Esophagus muscularis mucosa (tissue), 4 donors: ENCODE data around the gene TENM3. TPM values are rescaled to one million over a fixed set of nuclear protein-coding genes. Genes with fewer than 3 reads are reported as not detected.

Experiments
- DNase-seq: peaks from one replicate; pipeline ENCODE4 v3.0.0-alpha.2; 2017; ENCODE audit errors: extremely low spot score
- H3K27ac ChIP-seq, 4 donors: fragments of 200-600 bp; sonication (generic); replicated peaks in 1 of 4; 1 replicate in 3 of 4; 2 replicates in 1 of 4; pipeline ENCODE4 v1.5.1; 2016 to 2019; ENCODE audit warnings: mild to moderate bottlenecking in 1 of 4
- H3K27me3 ChIP-seq, 4 donors: fragments of 200-600 bp; sonication (generic); one replicate each; pipeline versions ENCODE4 v1.5.1 to v1.6.0; 2016 to 2019
- H3K36me3 ChIP-seq, 4 donors: fragments of 200-600 bp; sonication (generic); one replicate each; pipeline ENCODE4 v1.5.1; 2016 to 2019
- H3K4me1 ChIP-seq, 4 donors: fragments of 200-600 bp; sonication (generic); one replicate each; pipeline ENCODE4 v1.5.1; 2016 to 2019
- H3K4me3 ChIP-seq, 4 donors: fragments of 200-600 bp; sonication (generic); 1 replicate in 2 of 4; 2 replicates in 2 of 4; pipeline ENCODE4 v1.5.1; 2016 to 2019; ENCODE audit warnings: mild to moderate bottlenecking in 4 of 4, moderate library complexity in 1 of 4
- H3K9me3 ChIP-seq, 4 donors: fragments of 200-600 bp; sonication (generic); 1 replicate in 3 of 4; 2 replicates in 1 of 4; pipeline ENCODE4 v1.5.1; 2016 to 2019
- CTCF ChIP-seq, 3 experiments: fragments of 200-600 bp in 2 of 3; fragments of 450-650 bp in 1 of 3; sonication (generic) in 2 of 3; IDR thresholded peaks; one replicate each; pipeline ENCODE4 v1.5.1; 2017 to 2019; ENCODE audit warnings: antibody characterized with exemption in 3 of 3, mild to moderate bottlenecking in 2 of 3, moderate library complexity in 1 of 3
- EP300 ChIP-seq: sonication (generic); formaldehyde crosslinking; IDR thresholded peaks from one replicate; pipeline ENCODE4 v1.6.1; 2017; ENCODE audit warnings: antibody characterized with exemption
- POLR2A ChIP-seq: fragments of 450-650 bp; IDR thresholded peaks from one replicate; pipeline ENCODE4 v1.6.1; 2017; ENCODE audit warnings: antibody characterized with exemption, moderate library complexity, mild to moderate bottlenecking, low read depth
- POLR2AphosphoS5 ChIP-seq, 2 donors: sonication (generic); formaldehyde crosslinking; IDR thresholded peaks; one replicate each; pipeline ENCODE4 v1.6.1; 2017; ENCODE audit warnings: antibody characterized with exemption in 2 of 2
- WGBS: methylation state at CpG from one replicate; pipeline ENCODE4 v1.1.5; 2018; 5-methylcytosine and 5-hydroxymethylcytosine counted together
- intact Hi-C: fragments of 100-400 bp; cut with DNase I; formaldehyde crosslinking; loops from one replicate; pipeline ENCODE4 v1.15.1; 2023
- total RNA-seq, 4 donors: library from RNA; depleted of rRNA; stranded (reverse); fragments of >200 nt; gene quantifications; one replicate each; pipeline versions ENCODE4 v1.1.0 to v1.2.1, GENCODE V29; 2016

TENM3 gene
- total RNA-seq, 4 donors from 2014 or later = 16.2 to 30.5 (median 28.3) TPM

DNA sequence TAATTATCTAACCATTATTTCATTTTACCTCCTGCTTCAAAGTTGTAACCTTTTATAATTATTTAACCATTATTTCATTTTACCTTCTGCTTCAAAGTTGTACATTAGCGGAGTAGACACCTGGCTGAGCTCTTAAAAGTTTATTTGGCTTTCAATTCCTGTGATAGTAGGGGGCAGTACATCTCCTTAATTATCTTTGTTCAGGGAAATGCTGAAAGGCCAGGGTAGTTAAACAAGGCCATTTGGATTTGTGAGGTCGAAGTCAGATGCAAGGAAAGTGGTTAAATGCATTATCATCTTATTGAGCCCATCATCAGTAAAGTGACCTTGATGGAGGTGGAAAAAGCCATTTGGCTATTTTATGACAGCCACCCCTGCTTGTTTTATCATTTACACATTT lies 210.6 kb downstream of the TENM3 start:
- WGBS = 93% methylated on average over 2 of the region's 2 CpGs
- Histone ChIP-seq H3K4me1 (peaks cover 8 to 41% (median 27%) of the 10 kb centered on the region in 4 donors), H3K27me3 (peaks cover 0 to 10% (median 0%) of the 10 kb centered on the region in 4 donors), H3K9me3 (no peaks in the 10 kb centered on the region), H3K36me3 (no peaks in the 10 kb centered on the region), H3K4me3 (no peak overlapping the region), H3K27ac (peak overlapping the region in 1 of 4 donors; percentile 8)
- DNase-seq = no peak
- no peak for TF ChIP-seq CTCF (IDR thresholded peaks at IDR 0.05)
- TF ChIP-seq EP300 = no peak
- TF ChIP-seq POLR2AphosphoS5 (IDR thresholded peaks at IDR 0.05) = no peak
- TF ChIP-seq POLR2A = no peak
- intact Hi-C loops = no loop called here

GRCh38 chr4:182454440-182455013 lies 211.3 kb downstream of the TENM3 start:
- no peak for DNase-seq
- no peaks in the 10 kb centered on the region for H3K36me3 ChIP-seq
- no peak for TF ChIP-seq EP300
- TF ChIP-seq POLR2A = no peak
- TF ChIP-seq POLR2AphosphoS5 (IDR thresholded peaks at IDR 0.05) = no peak
- no peak for TF ChIP-seq CTCF (IDR thresholded peaks at IDR 0.05)
- peak overlapping the region in 1 of 4 donors; percentile 24 for H3K4me3 ChIP-seq
- H3K9me3 ChIP-seq = no peaks in the 10 kb centered on the region
- peak overlapping the region in 2 of 4 donors; percentile 8 to 53 for H3K27ac ChIP-seq
- peaks cover 0 to 10% (median 0%) of the 10 kb centered on the region in 4 donors for H3K27me3 ChIP-seq
- peaks cover 6 to 38% (median 24%) of the 10 kb centered on the region in 4 donors for H3K4me1 ChIP-seq
- WGBS = 42% methylated on average over 6 of the region's 6 CpGs
- intact Hi-C loops = no loop called here

GRCh38 chr4:182465114-182465513 lies 221.9 kb downstream of the TENM3 start:
- Histone ChIP-seq H3K4me1 (no peaks in the 10 kb centered on the region), H3K4me3 (no peak overlapping the region), H3K36me3 (no peaks in the 10 kb centered on the region), H3K9me3 (no peaks in the 10 kb centered on the region), H3K27ac (no peak overlapping the region), H3K27me3 (no peaks in the 10 kb centered on the region)
- TF ChIP-seq CTCF (IDR thresholded peaks at IDR 0.05) (no peak), POLR2AphosphoS5 (IDR thresholded peaks at IDR 0.05) (no peak), EP300 (no peak), POLR2A (no peak)
- intact Hi-C loops = no loop called here
- 67% methylated on average over 5 of the region's 5 CpGs for WGBS
- no peak for DNase-seq

DNA sequence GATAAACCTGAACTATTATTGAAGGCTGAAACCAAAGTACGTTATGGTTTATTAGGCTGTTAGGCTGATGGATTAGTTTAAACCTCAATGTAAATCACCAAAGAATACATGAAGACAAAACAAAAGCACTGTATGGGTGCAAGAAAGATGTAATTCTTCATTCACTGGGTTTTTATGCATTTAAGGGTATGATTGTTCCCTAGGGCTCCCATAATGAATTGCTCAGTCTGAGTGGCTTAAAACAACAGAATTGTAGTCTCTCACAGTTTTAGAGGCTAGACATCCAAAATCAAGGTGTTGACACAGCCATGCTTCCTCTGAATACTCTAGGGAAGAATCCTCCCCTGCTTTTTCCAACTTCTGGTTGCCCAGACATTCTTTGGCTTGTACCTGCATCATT lies 222.8 kb downstream of the TENM3 start:
- no peak overlapping the region for H3K27ac ChIP-seq
- TF ChIP-seq CTCF (IDR thresholded peaks at IDR 0.05) (no peak), EP300 (no peak), POLR2A (no peak)
- no peaks in the 10 kb centered on the region for H3K4me1 ChIP-seq
- intact Hi-C loops = no loop called here
- no peaks in the 10 kb centered on the region for H3K27me3 ChIP-seq
- H3K4me3 ChIP-seq = no peak overlapping the region
- DNase-seq = no peak
- no peaks in the 10 kb centered on the region for H3K9me3 ChIP-seq
- H3K36me3 ChIP-seq = no peaks in the 10 kb centered on the region
- 84% methylated on average over 1 of the region's 1 CpG for WGBS

- WGBS = 85% methylated on average over 2 of the region's 2 CpGs
- Histone ChIP-seq H3K9me3 (no peaks in the 10 kb centered on the region), H3K27ac (no peak overlapping the region), H3K4me3 (no peak overlapping the region), H3K4me1 (no peaks in the 10 kb centered on the region), H3K36me3 (no peaks in the 10 kb centered on the region), H3K27me3 (no peaks in the 10 kb centered on the region)
- DNase-seq = no peak
- intact Hi-C loops = no loop called here
- TF ChIP-seq POLR2AphosphoS5 (IDR thresholded peaks at IDR 0.05) (no peak), POLR2A (no peak), CTCF (IDR thresholded peaks at IDR 0.05) (no peak), EP300 (no peak)
Observed at GRCh38 chr4:182470215-182470614, 227.0 kb downstream of the TENM3 start.
